H4 (cell line): ENCODE data around the gene CREB3L2. TPM values are rescaled to one million over a fixed set of nuclear protein-coding genes. Genes with fewer than 3 reads are reported as not detected.
"Not testable (repeated sequence)": the region's sequence is repeated elsewhere in the genome, so short reads cannot be mapped to it uniquely, and the experiment has no call there.

ENCODE experiments used
- DNase-seq: peaks from one replicate; pipeline ENCODE4 v3.0.0-alpha.2; 2015; ENCODE audit warnings: low spot score
- total RNA-seq: library from RNA; depleted of rRNA; stranded (reverse); fragments of >200 nt; shearing (Covaris generic); gene quantifications from 2 replicates; pipeline ENCODE4 v1.2.3, GENCODE V29; 2014

CREB3L2 gene
- total RNA-seq, 1 experiment from 2014 or later, result 18.0 TPM

DNA sequence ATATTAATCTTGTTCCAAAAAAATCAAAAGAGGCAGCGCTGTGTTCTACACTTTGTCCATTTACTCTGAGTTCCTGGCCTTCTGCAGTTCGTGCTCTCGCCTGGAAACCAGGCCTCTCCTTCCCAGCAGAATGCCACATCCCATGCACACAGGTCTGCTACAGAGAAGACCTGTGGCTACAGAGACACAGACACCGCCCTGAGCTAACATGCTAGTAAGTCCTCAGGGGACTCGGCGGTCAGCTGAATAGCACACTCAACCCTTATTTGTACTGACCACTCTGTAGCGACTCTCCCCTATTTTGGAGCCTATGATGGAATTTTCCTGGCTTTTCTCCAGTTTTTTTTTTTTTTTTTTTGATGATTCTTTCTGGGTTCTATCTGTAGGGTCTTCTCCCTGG is 12.8 kb downstream of the CREB3L2 start:
- no peak for DNase-seq

GRCh38 chr7:137987968-137988367 is 13.9 kb downstream of the CREB3L2 start:
- DNase-seq, result no peak

- no peak for DNase-seq
Measured at GRCh38 chr7:137987563-137987962, 14.3 kb downstream of the CREB3L2 start.

DNA sequence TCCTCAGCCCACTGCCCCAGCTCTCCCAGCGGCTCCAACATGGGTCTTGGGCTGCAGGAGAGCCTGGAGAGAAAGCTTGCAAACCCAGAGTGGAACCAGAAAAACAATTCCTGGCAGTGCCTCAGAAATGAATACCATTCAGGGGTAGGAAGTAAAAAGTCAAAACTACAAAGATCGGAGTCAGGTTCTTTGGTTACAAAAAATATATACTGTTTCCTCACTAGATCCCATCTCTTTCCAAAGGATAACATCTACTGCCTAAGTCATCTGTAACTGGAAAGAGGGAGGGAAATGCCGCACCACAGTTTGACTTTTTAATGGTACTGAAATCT is 14.9 kb downstream of the CREB3L2 start:
- DNase-seq, result no peak

GRCh38 chr7:137986252-137987017 is 15.5 kb downstream of the CREB3L2 start:
- no peak for DNase-seq

DNA sequence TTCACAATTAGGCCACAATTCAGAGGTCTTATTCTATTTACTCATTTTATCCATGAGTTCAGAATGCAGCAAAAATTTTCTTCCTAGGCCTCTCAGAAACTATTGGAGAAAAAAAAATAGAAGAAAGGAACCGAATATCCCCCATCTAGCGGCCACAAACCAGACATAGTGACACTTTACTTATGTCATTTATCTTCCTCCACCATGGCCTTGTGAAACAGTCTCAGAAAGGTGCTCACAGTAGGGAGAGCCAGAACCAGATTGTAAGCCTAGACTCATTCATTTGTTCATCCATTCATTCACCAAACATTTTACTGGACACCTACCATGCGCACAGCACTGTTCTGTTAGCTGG is 16.0 kb downstream of the CREB3L2 start:
- DNase-seq, result no peak

- DNase-seq, result no peak
Measured at GRCh38 chr7:137985253-137985896, 16.5 kb downstream of the CREB3L2 start.

DNA sequence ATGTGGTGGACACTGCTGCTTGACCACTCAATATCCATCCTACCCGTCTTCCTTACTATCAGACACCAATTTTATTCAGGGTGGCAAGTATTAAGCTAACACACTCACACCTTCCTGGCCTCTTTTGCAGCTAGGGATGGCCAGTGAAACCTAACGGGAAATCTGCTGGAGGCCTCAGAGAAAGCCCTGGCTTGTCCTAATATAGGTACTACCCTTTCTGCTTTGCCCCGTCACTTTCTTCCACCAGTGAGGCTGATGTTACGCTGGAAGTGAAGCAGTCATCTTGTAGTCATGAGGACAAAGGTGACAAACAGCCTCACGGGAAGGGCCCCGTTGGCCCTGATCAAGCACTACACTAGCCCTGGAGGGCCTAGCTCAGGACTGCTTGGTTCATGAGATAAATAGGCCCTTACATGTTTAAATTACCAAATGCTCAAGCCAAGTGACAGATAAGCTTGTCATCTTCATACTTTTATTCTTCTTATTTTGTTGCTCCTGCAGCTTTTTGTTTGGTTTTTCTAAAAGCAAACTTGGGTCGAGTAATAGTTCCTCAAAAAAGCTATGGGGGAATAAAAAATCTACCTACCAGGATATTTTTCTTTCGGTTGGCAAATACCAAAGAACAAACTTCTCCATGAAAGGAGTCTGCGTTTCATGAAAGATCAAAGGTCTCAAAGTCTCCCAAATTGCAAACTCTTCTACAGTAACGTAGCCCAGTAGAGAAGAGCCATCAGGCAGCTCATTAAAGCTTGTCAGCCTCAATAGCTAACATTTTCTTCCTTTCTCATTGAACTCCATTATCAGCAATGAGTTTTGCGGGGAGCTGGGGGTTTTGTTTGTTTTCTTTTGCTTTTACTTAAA is 17.5 kb downstream of the CREB3L2 start:
- no peak for DNase-seq

- no peak for DNase-seq
Measured at GRCh38 chr7:137983323-137984008, 18.4 kb downstream of the CREB3L2 start.

DNA sequence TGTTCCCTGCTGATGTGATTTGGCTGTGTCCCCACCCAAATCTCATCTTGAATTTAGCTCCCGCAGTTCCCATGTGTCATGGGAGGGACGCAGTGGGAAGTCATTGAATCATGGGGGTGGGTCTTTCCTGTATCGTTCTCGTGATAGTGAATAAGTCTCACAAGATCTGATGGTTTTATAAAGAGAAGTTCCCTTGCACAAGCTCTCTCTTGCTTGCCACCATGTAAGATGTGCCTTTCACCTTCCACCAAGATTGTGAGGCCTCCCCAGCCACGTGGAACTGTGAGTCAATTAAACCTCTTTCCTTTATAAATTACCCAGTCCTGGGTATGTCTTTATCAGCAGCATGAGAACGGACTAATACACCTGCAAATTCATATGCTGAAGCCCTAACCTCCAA is 19.5 kb downstream of the CREB3L2 start:
- DNase-seq, result not testable (repeated sequence)

GRCh38 chr7:137981668-137982067 is 20.2 kb downstream of the CREB3L2 start:
- no peak for DNase-seq

GRCh38 chr7:137981175-137981574 is 20.7 kb downstream of the CREB3L2 start:
- no peak for DNase-seq

GRCh38 chr7:137980308-137980707 is 21.6 kb downstream of the CREB3L2 start:
- no peak for DNase-seq

DNA sequence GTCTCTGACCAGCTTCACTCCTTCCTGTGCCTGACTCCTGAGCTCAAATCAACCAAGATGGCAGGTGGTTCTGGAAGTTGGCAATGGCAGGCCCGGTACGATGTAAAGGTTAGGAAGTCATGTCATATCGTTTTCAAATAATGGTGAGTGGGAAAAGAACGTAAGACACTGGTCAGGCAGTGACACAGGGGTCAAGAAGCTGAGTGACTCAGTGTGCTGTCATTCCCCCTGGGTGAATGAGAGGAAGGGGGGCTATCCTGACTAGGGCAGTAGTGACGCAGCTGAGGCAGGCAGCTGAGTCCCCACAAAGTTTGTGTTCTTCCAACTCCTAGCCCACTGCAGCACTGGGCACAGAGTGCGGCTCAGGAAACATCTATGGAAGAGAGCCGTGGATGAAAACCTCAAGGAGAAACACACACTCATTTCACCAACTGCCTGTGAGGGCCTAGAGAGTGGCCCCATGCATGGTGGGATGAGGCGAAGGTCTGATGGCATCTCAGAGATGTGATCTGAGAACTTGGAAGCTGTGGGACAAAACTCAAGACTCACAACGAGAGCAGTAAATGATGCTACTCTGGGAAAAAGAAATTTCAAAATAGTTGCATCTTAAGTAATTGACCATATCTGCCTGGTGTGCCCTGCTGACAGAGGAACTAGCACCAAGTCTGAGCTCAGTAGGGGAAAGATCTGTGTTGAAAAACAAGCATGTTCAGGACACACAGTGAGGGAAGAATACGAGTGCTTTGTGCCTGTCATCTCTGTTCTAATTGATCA is 23.2 kb downstream of the CREB3L2 start:
- peak; percentile 64 for DNase-seq

GRCh38 chr7:137977173-137977572 is 24.7 kb downstream of the CREB3L2 start:
- DNase-seq, result no peak

DNA sequence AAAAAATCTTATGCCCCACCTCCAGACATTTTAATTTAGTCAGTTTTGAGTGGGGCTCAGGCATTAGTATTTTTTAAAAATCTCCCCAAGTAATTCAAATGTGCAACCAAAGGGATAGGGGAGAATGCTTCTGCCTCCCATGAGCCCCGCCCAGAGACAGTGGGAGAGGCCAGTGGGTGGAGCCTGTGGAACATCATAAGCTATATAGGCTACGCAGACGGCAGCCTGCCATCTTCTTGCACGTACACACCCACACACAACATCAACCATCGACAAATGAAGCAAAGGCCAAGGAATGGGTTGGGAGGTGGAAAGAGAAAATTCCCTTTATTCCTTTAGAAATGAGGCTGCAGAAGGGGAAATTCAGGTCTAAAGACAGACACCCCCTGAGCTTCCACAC is 25.2 kb downstream of the CREB3L2 start:
- DNase-seq, result no peak

GRCh38 chr7:137976232-137976631 is 25.7 kb downstream of the CREB3L2 start:
- no peak for DNase-seq

GRCh38 chr7:137975768-137976167 is 26.1 kb downstream of the CREB3L2 start:
- DNase-seq, result no peak

- no peak for DNase-seq
Measured at GRCh38 chr7:137975221-137975620, 26.7 kb downstream of the CREB3L2 start.

- no peak for DNase-seq
Measured at GRCh38 chr7:137974766-137975165, 27.1 kb downstream of the CREB3L2 start.

GRCh38 chr7:137970253-137970975 is 31.5 kb downstream of the CREB3L2 start:
- peak; percentile 71 for DNase-seq
